GM12878 (cell line): ENCODE measurements around the gene VWA7. TPM values are rescaled to one million over a fixed set of nuclear protein-coding genes. Genes with fewer than 3 reads are reported as not detected.

ENCODE experiments used
- ATAC-seq: fragments of 200-7000 bp; cut with Tn5 transposase; 3 replicates; pipeline ENCODE4 v1.9.1; 2020; ENCODE audit warnings: mild to moderate bottlenecking, moderate library complexity
- BruUV-seq: library from RNA; stranded (reverse); fragments of 400-500 nt; replicated peaks from 2 replicates; lab custom pipeline; 2021; lab: Mats Ljungman, UMichigan
- CTCF ChIA-PET: fragments of 300-600 bp; sonication (Branson Sonifier 250); formaldehyde crosslinking; extraction: SDS; loops from one replicate; lab custom pipeline; 2021; ENCODE audit warnings: inconsistent platforms; lab: Yijun Ruan, JAX
- POLR2A ChIA-PET: fragments of 350-600 bp; formaldehyde crosslinking; extraction: SDS; loops from one replicate; lab custom pipeline; 2021; ENCODE audit warnings: inconsistent platforms; lab: Charles Lee
- RAD21 ChIA-PET: fragments of 300-600 bp; sonication (Branson Sonifier 250); formaldehyde crosslinking; loops from one replicate; lab custom pipeline; 2023; ENCODE audit warnings: antibody characterized with exemption; ENCODE audit not compliant: unreplicated experiment; lab: Charles Lee
- SMC1A ChIA-PET: fragments of 300-600 bp; sonication (Branson Sonifier 250); formaldehyde crosslinking; loops from one replicate; lab custom pipeline; 2023; ENCODE audit not compliant: unreplicated experiment, uncharacterized antibody; lab: Charles Lee
- DNase-seq: peaks from one replicate; pipeline ENCODE4 v3.0.0-alpha.2; 2011; ENCODE audit warnings: low read depth, low spot score
- FAIRE-seq: peaks from 3 replicates; lab custom pipeline; 2011; peaks lifted over from hg19 to GRCh38; lab: Jason Lieb, UNC
- H2AFZ ChIP-seq: 2 replicates; pipeline ENCODE4 v1.6.0; 2011; ENCODE audit warnings: low read depth, low read length, control low read depth; ENCODE audit not compliant: control insufficient read depth
- H3K27ac ChIP-seq: 2 replicates; pipeline ENCODE4 v1.5.1; 2011; ENCODE audit warnings: control low read depth; ENCODE audit not compliant: control insufficient read depth, insufficient read depth
- H3K27me3 ChIP-seq, 2 experiments: replicated peaks in 1 of 2; 2 replicates each; pipeline versions ENCODE4 v1.6.0 to v1.6.1; 2011; ENCODE audit warnings: low read length in 1 of 2; ENCODE audit not compliant: control insufficient read depth in 2 of 2, insufficient read depth in 2 of 2
- H3K36me3 ChIP-seq, 2 experiments: 2 replicates each; pipeline ENCODE4 v1.5.1; 2011; ENCODE audit warnings: low read length in 1 of 2; ENCODE audit not compliant: control insufficient read depth in 2 of 2, insufficient read depth in 2 of 2
- H3K4me1 ChIP-seq: 2 replicates; pipeline ENCODE4 v1.6.1; 2011; ENCODE audit warnings: mild to moderate bottlenecking, low read length, moderate library complexity, mixed read lengths; ENCODE audit not compliant: control insufficient read depth, insufficient read depth
- H3K4me2 ChIP-seq: 2 replicates; pipeline ENCODE4 v1.6.0; 2011; ENCODE audit warnings: control low read depth; ENCODE audit not compliant: control insufficient read depth, insufficient read depth
- H3K4me3 ChIP-seq: fragments of 200-600 bp; sonication (generic); 2 replicates; pipeline ENCODE4 v1.5.1; 2016
- H3K79me2 ChIP-seq: 2 replicates; pipeline ENCODE4 v1.6.0; 2011; ENCODE audit warnings: low read length; ENCODE audit not compliant: control insufficient read depth, insufficient read depth
- H3K9ac ChIP-seq: 2 replicates; pipeline ENCODE4 v1.8.0; 2011; ENCODE audit warnings: low read length, control low read depth, mixed read lengths; ENCODE audit not compliant: control insufficient read depth, insufficient read depth
- H3K9me3 ChIP-seq: replicated peaks from 3 replicates; pipeline ENCODE4 v1.5.1; 2011; ENCODE audit warnings: mild to moderate bottlenecking, low read length; ENCODE audit not compliant: control insufficient read depth, insufficient read depth
- H4K20me1 ChIP-seq: 2 replicates; pipeline ENCODE4 v1.6.0; 2011; ENCODE audit not compliant: control insufficient read depth, insufficient read depth
- ASH2L ChIP-seq: fragments of 300-600, 200-600 bp; sonication (generic); IDR thresholded peaks from 2 replicates; pipeline ENCODE4 v1.6.1; 2017; ENCODE audit warnings: low read depth, mild to moderate bottlenecking, borderline replicate concordance
- BMI1 ChIP-seq: fragments of 450-650 bp; IDR thresholded peaks from 2 replicates; pipeline ENCODE4 v1.6.1; 2016; ENCODE audit warnings: mild to moderate bottlenecking, moderate library complexity, borderline replicate concordance
- CREM ChIP-seq: IDR thresholded peaks from 2 replicates; pipeline ENCODE4 v1.6.1; 2014; ENCODE audit warnings: antibody characterized with exemption, low read depth
- ELK1 ChIP-seq: IDR thresholded peaks from 2 replicates; pipeline ENCODE4 v1.6.1; 2012; ENCODE audit warnings: low read depth, low read length, improper control_type of control experiment
- EZH2 ChIP-seq: IDR thresholded peaks from 2 replicates; pipeline ENCODE4 v1.6.1; 2012; ENCODE audit warnings: low read depth, mild to moderate bottlenecking, control low read depth, inconsistent platforms, low read length, borderline replicate concordance; ENCODE audit not compliant: control insufficient read depth
- HDAC2 ChIP-seq: fragments of 200-600 bp; sonication (generic); IDR thresholded peaks from 2 replicates; pipeline ENCODE4 v1.6.1; 2017
- IRF4 ChIP-seq: IDR thresholded peaks from 2 replicates; pipeline ENCODE4 v1.6.1; 2011; ENCODE audit warnings: low read depth, low read length
- KAT2A ChIP-seq: conservative IDR thresholded peaks from 2 replicates; pipeline ENCODE4 v1.6.1; 2011; ENCODE audit warnings: low read depth, low read length; ENCODE audit not compliant: control insufficient read depth
- KLF5 ChIP-seq: fragments of 450-650 bp; IDR thresholded peaks from 2 replicates; pipeline ENCODE4 v1.6.1; 2014; ENCODE audit warnings: mild to moderate bottlenecking; ENCODE audit not compliant: partially characterized antibody
- RBBP5 ChIP-seq: fragments of 200-600 bp; sonication (generic); conservative IDR thresholded peaks from 2 replicates; pipeline ENCODE4 v1.6.1; 2016
- RFX5 ChIP-seq: IDR thresholded peaks from 2 replicates; pipeline ENCODE4 v1.6.1; 2011; ENCODE audit warnings: low read depth, low read length, improper control_type of control experiment
- RUNX3 ChIP-seq: IDR thresholded peaks from 2 replicates; pipeline ENCODE4 v1.6.1; 2012; ENCODE audit warnings: low read length, inconsistent platforms
- TCF12 ChIP-seq: IDR thresholded peaks from 2 replicates; pipeline ENCODE4 v1.6.1; 2011; ENCODE audit warnings: low read depth, mild to moderate bottlenecking, low read length
- ZNF384 ChIP-seq: IDR thresholded peaks from 2 replicates; pipeline ENCODE4 v1.6.1; 2012; ENCODE audit warnings: low read depth, mild to moderate bottlenecking, low read length, improper control_type of control experiment, borderline replicate concordance
- WGBS: methylation state at CpG from one replicate; pipeline ENCODE4 v1.1.6; 2016; ENCODE audit warnings: low lambda C conversion rate; ENCODE audit not compliant: insufficient replicate concordance, insufficient coverage; ENCODE audit errors: missing lambda C conversion rate; 5-methylcytosine and 5-hydroxymethylcytosine counted together
- in situ Hi-C: fragments of 300-500 bp; cut with MboI; formaldehyde crosslinking; loops from 9 replicates; pipeline ENCODE4 v1.14.3; 2018; ENCODE audit warnings: mixed read lengths
- intact Hi-C: fragments of 100-400 bp; cut with micrococcal nuclease; formaldehyde crosslinking; loops from one replicate; pipeline ENCODE4 v1.14.2; 2022; ENCODE audit not compliant: unreplicated experiment
- polyA plus RNA-seq, 11 experiments: library from polyadenylated mRNA; depleted of rRNA in 4 of 11; unstranded in 6 of 11; stranded (reverse) in 5 of 11; fragments of >200 nt; fragmentation: Nextera tagmentation in 4 of 11; fragmentation: Illumina TruSeq in 1 of 11; extraction: Ambion mirVana in 4 of 11; extraction: Trizol in 1 of 11; gene quantifications; 1 replicate in 1 of 11; 2 replicates in 10 of 11; pipeline versions ENCODE4 v1.2.1 to v1.2.3, GENCODE V29; 2011 to 2016; ENCODE audit warnings: inconsistent platforms in 2 of 11, missing spikeins in 2 of 11, low read depth in 1 of 11
- total RNA-seq, 4 experiments: library from RNA; depleted of rRNA in 3 of 4; stranded (reverse); fragments of >200 nt in 3 of 4; fragmentation: Illumina TruSeq in 1 of 4; extraction: Trizol in 1 of 4; gene quantifications; 2 replicates each; pipeline versions ENCODE4 v1.2.1 to v1.2.3, GENCODE V29; 2013 to 2021
- TF ChIP-seq, protein P1 (sequence below): fragments of 450-650 bp; formaldehyde crosslinking; IDR thresholded peaks from 2 replicates; pipeline ENCODE4 v1.5.0; 2022; ENCODE audit warnings: mild to moderate bottlenecking, missing genetic modification characterization

The VWA7 gene
- total and polyA plus RNA-seq, 10 of the 15 experiments (the other 5 are each of a cell fraction or from before 2014, with no cell fraction given), result 0.11 to 3.1 (median 1.2) TPM; not detected in 1

GRCh38 chr6:31728767-31729514 lies 48.2 kb downstream of the VWA7 start, which contains the start of gene DDAH2 (continued):
- TF ChIP-seq KLF5, result no peak

- no peak overlapping the region for H3K4me3 ChIP-seq
- WGBS, result 65% methylated on average over 41 of the region's 41 CpGs
- ATAC-seq (no peak), FAIRE-seq (no peak), DNase-seq (peak; percentile 43)
- H3K27me3 ChIP-seq, result no peaks in the 10 kb centered on the region
- CTCF ChIA-PET, result interaction anchor here (0.6 to 15.8 kb wide), 5 partner anchors 11 to 131 kb away, joined by 4 to 208 read pairs (median 5); partner anchors contain the start of gene MSH5
- peaks cover under 1% of the 10 kb centered on the region; the same call in 1 of the 2 replicates for H3K79me2 ChIP-seq
- peak overlapping the region; percentile 60 for H3K27ac ChIP-seq
- H3K36me3 ChIP-seq, result peaks cover 0 to 7% of the 10 kb centered on the region in 2 experiments; a peak in 3 of 4 replicates
- H3K4me1 ChIP-seq, result peaks cover 24% of the 10 kb centered on the region
- no peaks in the 10 kb centered on the region for H4K20me1 ChIP-seq
- BruUV-seq, result no TSS peak
- H2AFZ ChIP-seq, result no peak overlapping the region
- RAD21 ChIA-PET, result interaction anchor here (1.4 to 3.6 kb wide), 4 partner anchors 10 to 105 kb away, joined by 5 to 44 read pairs (median 8); no protein-coding TSS in a partner anchor
- SMC1A ChIA-PET, result interaction anchor here (0.6 to 5.3 kb wide), 4 partner anchors 11 to 102 kb away, joined by 3 to 45 read pairs (median 6); partner anchors contain the start of genes ABHD16A, CLIC1 and MSH5
- no peak overlapping the region for H3K9ac ChIP-seq
- no peaks in the 10 kb centered on the region for H3K9me3 ChIP-seq
- in situ Hi-C loops, result no loop called here
- H3K4me2 ChIP-seq, result peak overlapping the region; percentile 98
- intact Hi-C loops, result loop anchor here (2.0 kb wide), 2 partner anchors 41 to 99 kb away; partner anchors contain the start of gene HSPA1B
- POLR2A ChIA-PET, result interaction anchor here (1.0 to 2.8 kb wide), 6 partner anchors 8 to 103 kb away, joined by 3 to 30 read pairs (median 6); partner anchors contain the start of genes ABHD16A, CLIC1 and MSH5
- 0 out of 2 replicates have a peak, but pooled peaks have one; percentile 43 for TF ChIP-seq IRF4
- no peak for TF ChIP-seq EZH2
- peak; percentile 40; the same call in 1 of the 2 replicates for TF ChIP-seq RUNX3
- TF ChIP-seq RFX5, result no peak
- no peak for TF ChIP-seq ELK1
- no peak for TF ChIP-seq HDAC2
- TF ChIP-seq BMI1, result no peak
- TF ChIP-seq TCF12, result peak; percentile 78; the same call in 1 of the 2 replicates
- TF ChIP-seq, protein P1, sequence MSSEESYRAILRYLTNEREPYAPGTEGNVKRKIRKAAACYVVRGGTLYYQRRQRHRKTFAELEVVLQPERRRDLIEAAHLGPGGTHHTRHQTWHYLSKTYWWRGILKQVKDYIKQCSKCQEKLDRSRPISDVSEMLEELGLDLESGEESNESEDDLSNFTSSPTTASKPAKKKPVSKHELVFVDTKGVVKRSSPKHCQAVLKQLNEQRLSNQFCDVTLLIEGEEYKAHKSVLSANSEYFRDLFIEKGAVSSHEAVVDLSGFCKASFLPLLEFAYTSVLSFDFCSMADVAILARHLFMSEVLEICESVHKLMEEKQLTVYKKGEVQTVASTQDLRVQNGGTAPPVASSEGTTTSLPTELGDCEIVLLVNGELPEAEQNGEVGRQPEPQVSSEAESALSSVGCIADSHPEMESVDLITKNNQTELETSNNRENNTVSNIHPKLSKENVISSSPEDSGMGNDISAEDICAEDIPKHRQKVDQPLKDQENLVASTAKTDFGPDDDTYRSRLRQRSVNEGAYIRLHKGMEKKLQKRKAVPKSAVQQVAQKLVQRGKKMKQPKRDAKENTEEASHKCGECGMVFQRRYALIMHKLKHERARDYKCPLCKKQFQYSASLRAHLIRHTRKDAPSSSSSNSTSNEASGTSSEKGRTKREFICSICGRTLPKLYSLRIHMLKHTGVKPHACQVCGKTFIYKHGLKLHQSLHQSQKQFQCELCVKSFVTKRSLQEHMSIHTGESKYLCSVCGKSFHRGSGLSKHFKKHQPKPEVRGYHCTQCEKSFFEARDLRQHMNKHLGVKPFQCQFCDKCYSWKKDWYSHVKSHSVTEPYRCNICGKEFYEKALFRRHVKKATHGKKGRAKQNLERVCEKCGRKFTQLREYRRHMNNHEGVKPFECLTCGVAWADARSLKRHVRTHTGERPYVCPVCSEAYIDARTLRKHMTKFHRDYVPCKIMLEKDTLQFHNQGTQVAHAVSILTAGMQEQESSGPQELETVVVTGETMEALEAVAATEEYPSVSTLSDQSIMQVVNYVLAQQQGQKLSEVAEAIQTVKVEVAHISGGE (CRISPR knock-in tag), result no peak
- no peak for TF ChIP-seq KAT2A
- TF ChIP-seq ASH2L, result no peak
- 0 out of 2 replicates have a peak, but pooled peaks have one; percentile 2 for TF ChIP-seq CREM
- no peak for TF ChIP-seq RBBP5
- no peak for TF ChIP-seq ZNF384
Observed at GRCh38 chr6:31727717-31728671, 49.1 kb downstream of the VWA7 start.
